ENCODE measurements around the gene KIF12.

The KIF12 gene

GRCh38 chr9:114121227-114122135 is 22.4 kb upstream of the KIF12 start:
- TF ChIP-seq CTCF (IDR thresholded peaks at IDR 0.05) = no peak

- no peak for TF ChIP-seq CTCF (IDR thresholded peaks at IDR 0.05)
Observed at GRCh38 chr9:114120192-114121014, 21.3 kb upstream of the KIF12 start.

- no peak for TF ChIP-seq CTCF (IDR thresholded peaks at IDR 0.05)
Observed at GRCh38 chr9:114119242-114120191, 20.4 kb upstream of the KIF12 start.

GRCh38 chr9:114117996-114118830 is 19.1 kb upstream of the KIF12 start:
- no peak for TF ChIP-seq CTCF (IDR thresholded peaks at IDR 0.05)

GRCh38 chr9:114117614-114117995 is 18.5 kb upstream of the KIF12 start:
- no peak for TF ChIP-seq CTCF (IDR thresholded peaks at IDR 0.05)

GRCh38 chr9:114116126-114116747 is 17.1 kb upstream of the KIF12 start:
- TF ChIP-seq CTCF (IDR thresholded peaks at IDR 0.05) = no peak
